ENCODE measurements around the gene FXYD4. TPM values are rescaled to one million over a fixed set of nuclear protein-coding genes. Genes with fewer than 3 reads are reported as not detected.
A peak's percentile ranks its signal among the peaks of the same experiment; 100 is the strongest.
"Not testable (repeated sequence)": the region's sequence is repeated elsewhere in the genome, so short reads cannot be mapped to it uniquely, and the experiment has no call there.

FXYD4 gene
- total RNA-seq, 1 donor from 2014 or later = not detected

- no peak for DNase-seq (ENCODE audit: low spot score)
Observed at GRCh38 chr10:43375401-43376020, 4.1 kb downstream of the FXYD4 start.

- no peak for DNase-seq (ENCODE audit: low spot score)
Observed at GRCh38 chr10:43376046-43376635, 4.7 kb downstream of the FXYD4 start.

GRCh38 chr10:43376828-43377423 is 5.5 kb downstream of the FXYD4 start:
- no peak for DNase-seq (ENCODE audit: low spot score)

GRCh38 chr10:43377424-43377883 is 6.0 kb downstream of the FXYD4 start:
- no peak for DNase-seq (ENCODE audit: low spot score)

- no peak for DNase-seq (ENCODE audit: low spot score)
Observed at GRCh38 chr10:43380610-43381222, 9.3 kb downstream of the FXYD4 start.

GRCh38 chr10:43383204-43383971 is 12.0 kb downstream of the FXYD4 start:
- DNase-seq (ENCODE audit: low spot score) = peak; percentile 47

GRCh38 chr10:43384252-43385221 is 13.1 kb downstream of the FXYD4 start:
- DNase-seq (ENCODE audit: low spot score) = no peak

- DNase-seq (ENCODE audit: low spot score) = no peak
Observed at GRCh38 chr10:43385412-43386004, 14.1 kb downstream of the FXYD4 start.

- no peak for DNase-seq (ENCODE audit: low spot score)
Observed at GRCh38 chr10:43386549-43386948, 15.1 kb downstream of the FXYD4 start.

- no peak for DNase-seq (ENCODE audit: low spot score)
Observed at GRCh38 chr10:43386981-43387677, 15.7 kb downstream of the FXYD4 start.

- DNase-seq (ENCODE audit: low spot score) = no peak
Observed at GRCh38 chr10:43387678-43388032, 16.2 kb downstream of the FXYD4 start.

GRCh38 chr10:43389867-43390266 is 18.4 kb downstream of the FXYD4 start:
- DNase-seq (ENCODE audit: low spot score) = peak; percentile 69

GRCh38 chr10:43390333-43390732 is 18.9 kb downstream of the FXYD4 start:
- no peak for DNase-seq (ENCODE audit: low spot score)

GRCh38 chr10:43390759-43391158 is 19.3 kb downstream of the FXYD4 start:
- peak; percentile 63 for DNase-seq (ENCODE audit: low spot score)

GRCh38 chr10:43391496-43391895 is 20.1 kb downstream of the FXYD4 start:
- no peak for DNase-seq (ENCODE audit: low spot score)

- no peak for DNase-seq (ENCODE audit: low spot score)
Observed at GRCh38 chr10:43392748-43393147, 21.3 kb downstream of the FXYD4 start.

GRCh38 chr10:43393186-43393585 is 21.8 kb downstream of the FXYD4 start:
- DNase-seq (ENCODE audit: low spot score) = not testable (repeated sequence)

- no peak for DNase-seq (ENCODE audit: low spot score)
Observed at GRCh38 chr10:43393606-43394360, 22.3 kb downstream of the FXYD4 start.

GRCh38 chr10:43394868-43395267 is 23.4 kb downstream of the FXYD4 start:
- no peak for DNase-seq (ENCODE audit: low spot score)

Measured in umbilical cord (tissue), 2 donors.